Esophagus muscularis mucosa (tissue), 4 donors: ENCODE results near the gene ZCWPW1. TPM values are rescaled to one million over a fixed set of nuclear protein-coding genes. Genes with fewer than 3 reads are reported as not detected.

Experiments
- DNase-seq: peaks from one replicate; pipeline ENCODE4 v3.0.0-alpha.2; 2017; ENCODE audit errors: extremely low spot score
- H3K27ac ChIP-seq, 4 donors: fragments of 200-600 bp; sonication (generic); replicated peaks in 1 of 4; 1 replicate in 3 of 4; 2 replicates in 1 of 4; pipeline ENCODE4 v1.5.1; 2016 to 2019; ENCODE audit warnings: mild to moderate bottlenecking in 1 of 4
- H3K27me3 ChIP-seq, 4 donors: fragments of 200-600 bp; sonication (generic); one replicate each; pipeline versions ENCODE4 v1.5.1 to v1.6.0; 2016 to 2019
- H3K36me3 ChIP-seq, 4 donors: fragments of 200-600 bp; sonication (generic); one replicate each; pipeline ENCODE4 v1.5.1; 2016 to 2019
- H3K4me1 ChIP-seq, 4 donors: fragments of 200-600 bp; sonication (generic); one replicate each; pipeline ENCODE4 v1.5.1; 2016 to 2019
- H3K4me3 ChIP-seq, 4 donors: fragments of 200-600 bp; sonication (generic); 1 replicate in 2 of 4; 2 replicates in 2 of 4; pipeline ENCODE4 v1.5.1; 2016 to 2019; ENCODE audit warnings: mild to moderate bottlenecking in 4 of 4, moderate library complexity in 1 of 4
- H3K9me3 ChIP-seq, 4 donors: fragments of 200-600 bp; sonication (generic); 1 replicate in 3 of 4; 2 replicates in 1 of 4; pipeline ENCODE4 v1.5.1; 2016 to 2019
- CTCF ChIP-seq, 3 experiments: fragments of 200-600 bp in 2 of 3; fragments of 450-650 bp in 1 of 3; sonication (generic) in 2 of 3; IDR thresholded peaks; one replicate each; pipeline ENCODE4 v1.5.1; 2017 to 2019; ENCODE audit warnings: antibody characterized with exemption in 3 of 3, mild to moderate bottlenecking in 2 of 3, moderate library complexity in 1 of 3
- EP300 ChIP-seq: sonication (generic); formaldehyde crosslinking; IDR thresholded peaks from one replicate; pipeline ENCODE4 v1.6.1; 2017; ENCODE audit warnings: antibody characterized with exemption
- POLR2A ChIP-seq: fragments of 450-650 bp; IDR thresholded peaks from one replicate; pipeline ENCODE4 v1.6.1; 2017; ENCODE audit warnings: antibody characterized with exemption, moderate library complexity, mild to moderate bottlenecking, low read depth
- POLR2AphosphoS5 ChIP-seq, 2 donors: sonication (generic); formaldehyde crosslinking; IDR thresholded peaks; one replicate each; pipeline ENCODE4 v1.6.1; 2017; ENCODE audit warnings: antibody characterized with exemption in 2 of 2
- WGBS: methylation state at CpG from one replicate; pipeline ENCODE4 v1.1.5; 2018; 5-methylcytosine and 5-hydroxymethylcytosine counted together
- intact Hi-C: fragments of 100-400 bp; cut with DNase I; formaldehyde crosslinking; loops from one replicate; pipeline ENCODE4 v1.15.1; 2023
- total RNA-seq, 4 donors: library from RNA; depleted of rRNA; stranded (reverse); fragments of >200 nt; gene quantifications; one replicate each; pipeline versions ENCODE4 v1.1.0 to v1.2.1, GENCODE V29; 2016

ZCWPW1 gene
- total RNA-seq, 4 donors from 2014 or later: 2.9 to 7.6 (median 5.8) TPM

GRCh38 chr7:100393233-100393905, 35.1 kb downstream of the ZCWPW1 start:
- no peak overlapping the region for H3K27ac ChIP-seq
- H3K27me3 ChIP-seq: peaks cover 0 to 7% (median 0%) of the 10 kb centered on the region in 4 donors
- intact Hi-C loops: no loop called here
- H3K4me1 ChIP-seq: peaks cover 0 to 3% (median 0%) of the 10 kb centered on the region in 4 donors
- TF ChIP-seq EP300: no peak
- TF ChIP-seq POLR2A: no peak
- no peak for TF ChIP-seq CTCF (IDR thresholded peaks at IDR 0.05)
- no peak for TF ChIP-seq POLR2AphosphoS5 (IDR thresholded peaks at IDR 0.05)
- no peak for DNase-seq
- H3K36me3 ChIP-seq: no peaks in the 10 kb centered on the region
- H3K4me3 ChIP-seq: no peak overlapping the region
- H3K9me3 ChIP-seq: no peaks in the 10 kb centered on the region
- 69% methylated on average over 4 of the region's 4 CpGs for WGBS

- no peaks in the 10 kb centered on the region for H3K36me3 ChIP-seq
- TF ChIP-seq CTCF (IDR thresholded peaks at IDR 0.05) (no peak), POLR2A (no peak), EP300 (no peak)
- DNase-seq: no peak
- intact Hi-C loops: no loop called here
- H3K4me1 ChIP-seq: no peaks in the 10 kb centered on the region
- no peak overlapping the region for H3K4me3 ChIP-seq
- WGBS: 68% methylated on average over 3 of the region's 3 CpGs
- no peaks in the 10 kb centered on the region for H3K9me3 ChIP-seq
- H3K27me3 ChIP-seq: no peaks in the 10 kb centered on the region
- H3K27ac ChIP-seq: no peak overlapping the region
These were observed 38.1 kb downstream of the ZCWPW1 start for GRCh38 chr7:100390286-100391009.

- intact Hi-C loops: no loop called here
These were observed 38.9 kb downstream of the ZCWPW1 start for GRCh38 chr7:100389437-100390088.

GRCh38 chr7:100387695-100388094, 40.8 kb downstream of the ZCWPW1 start:
- H3K27ac ChIP-seq: no peak overlapping the region
- intact Hi-C loops: no loop called here
- H3K9me3 ChIP-seq: no peaks in the 10 kb centered on the region
- DNase-seq: no peak
- H3K4me3 ChIP-seq: no peak overlapping the region
- H3K36me3 ChIP-seq: no peaks in the 10 kb centered on the region
- no peak for TF ChIP-seq POLR2AphosphoS5 (IDR thresholded peaks at IDR 0.05)
- TF ChIP-seq EP300: no peak
- TF ChIP-seq CTCF (IDR thresholded peaks at IDR 0.05): no peak
- TF ChIP-seq POLR2A: no peak
- 77% methylated on average over 2 of the region's 2 CpGs for WGBS
- H3K27me3 ChIP-seq: no peaks in the 10 kb centered on the region
- no peaks in the 10 kb centered on the region for H3K4me1 ChIP-seq

More at GRCh38 chr7:100389437-100390088, 38.9 kb downstream of the ZCWPW1 start:
- Histone ChIP-seq H3K27ac (no peak overlapping the region), H3K4me3 (no peak overlapping the region), H3K4me1 (no peaks in the 10 kb centered on the region), H3K9me3 (no peaks in the 10 kb centered on the region), H3K36me3 (no peaks in the 10 kb centered on the region), H3K27me3 (no peaks in the 10 kb centered on the region)
- TF ChIP-seq CTCF (IDR thresholded peaks at IDR 0.05) (no peak), POLR2AphosphoS5 (IDR thresholded peaks at IDR 0.05) (no peak), EP300 (no peak), POLR2A (no peak)
- no peak for DNase-seq
- WGBS: 64% methylated on average over 9 of the region's 9 CpGs
